Fibroblast of lung (primary cell): ENCODE measurements around the gene USP17L18.
"Not testable (repeated sequence)": the region's sequence is repeated elsewhere in the genome, so short reads cannot be mapped to it uniquely, and the experiment has no call there.

ENCODE experiments used
- CTCF ChIP-seq, 2 donors: IDR thresholded peaks in 1 of 2; conservative IDR thresholded peaks in 1 of 2; 1 replicate in 1 of 2; 2 replicates in 1 of 2; pipeline ENCODE4 v1.5.1; 2011 to 2012; ENCODE audit warnings: low read length in 2 of 2, control low read depth in 1 of 2, inconsistent platforms in 1 of 2, low read depth in 1 of 2, mild to moderate bottlenecking in 1 of 2
- EZH2 ChIP-seq: IDR thresholded peaks from 2 replicates; pipeline ENCODE4 v1.5.1; 2012; ENCODE audit warnings: low read length, control low read depth, mild to moderate bottlenecking; ENCODE audit errors: missing control alignments

GRCh38 chr4:9271719-9272118 is 23.3 kb downstream of the USP17L18 start:
- not testable (repeated sequence) for TF ChIP-seq CTCF (conservative IDR thresholded peaks at IDR 0.05 in 1 of 2, IDR thresholded peaks at IDR 0.05 in 1 of 2; ENCODE audit: low read depth in 1 of 2, low read length in 2 of 2); EZH2
